Measurements from ENCODE around the gene SLC13A4. TPM values are rescaled to one million over a fixed set of nuclear protein-coding genes. Genes with fewer than 3 reads are reported as not detected.
A peak's percentile ranks its signal among the peaks of the same experiment; 100 is the strongest.

The SLC13A4 gene
- total RNA-seq, 1 donor from 2014 or later: 0.07 TPM

DNA sequence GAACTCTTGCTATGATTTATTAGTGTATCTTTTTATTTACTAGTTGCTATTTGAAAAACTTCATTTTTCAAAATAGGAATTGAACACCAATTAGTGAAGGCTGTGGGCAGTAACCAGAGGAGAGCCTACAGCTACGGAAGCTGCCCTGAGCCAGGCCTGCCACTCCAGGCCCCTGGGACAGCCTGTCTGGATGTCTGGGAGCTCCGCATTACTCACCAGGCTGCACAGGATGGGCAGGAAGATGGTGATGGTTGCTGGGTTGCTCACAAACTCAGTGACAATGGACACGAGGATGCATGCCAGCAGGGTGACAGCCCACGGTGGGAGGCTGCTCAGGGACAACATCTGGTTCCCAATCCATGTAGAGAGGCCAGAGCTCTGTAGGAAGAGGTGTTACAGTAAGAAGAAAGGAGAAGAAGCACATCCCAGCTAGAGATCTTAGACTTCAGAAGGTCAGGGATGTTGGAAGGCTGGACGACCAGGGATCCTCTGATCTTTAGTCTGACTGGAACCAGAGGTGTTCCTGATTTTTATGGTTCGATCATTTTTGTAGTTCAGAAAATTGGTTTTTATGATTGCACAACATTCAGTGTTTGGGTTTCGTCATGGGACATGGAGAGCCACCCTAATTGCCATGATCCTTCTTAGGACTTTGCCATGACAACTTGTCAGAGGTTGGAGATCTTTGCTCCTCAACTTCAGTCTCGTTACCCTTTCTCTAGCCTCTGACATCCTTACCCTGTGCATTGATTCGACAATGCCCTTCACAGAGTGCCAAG is 42.5 kb downstream of the SLC13A4 start:
- Mint-ChIP-seq H3K9me3 (ENCODE audit: unreplicated experiment) (no peaks in the 10 kb centered on the region), H3K4me3 (ENCODE audit: unreplicated experiment) (no peak overlapping the region), H3K4me1 (ENCODE audit: low read depth, unreplicated experiment) (peaks cover 32% of the 10 kb centered on the region), H3K36me3 (ENCODE audit: low read depth, unreplicated experiment) (peaks cover 15% of the 10 kb centered on the region), H3K27ac (ENCODE audit: unreplicated experiment) (peak overlapping the region; percentile 94), H3K27me3 (ENCODE audit: low read depth, unreplicated experiment) (no peaks in the 10 kb centered on the region)
- Histone ChIP-seq H3K36me3 (ENCODE audit: insufficient read depth, low read length) (no peaks in the 10 kb centered on the region), H3K9ac (ENCODE audit: low read length) (no peak overlapping the region), H3K79me2 (ENCODE audit: insufficient read depth, low read length) (no peaks in the 10 kb centered on the region), H2AFZ (ENCODE audit: low read depth, low read length) (no peak overlapping the region), H4K20me1 (ENCODE audit: insufficient read depth, low read length) (no peaks in the 10 kb centered on the region), H3K4me3 (ENCODE audit: insufficient read depth, low read depth, low read length) (no peak overlapping the region), H3K4me1 (ENCODE audit: insufficient read depth, low read length) (peaks cover 26% of the 10 kb centered on the region), H3K9me3 (ENCODE audit: insufficient read depth, low read depth, low read length) (no peaks in the 10 kb centered on the region), H3K4me2 (ENCODE audit: low read length) (peak overlapping the region; percentile 16), H3K27ac (ENCODE audit: low read depth, low read length) (no peak overlapping the region), H3K27me3 (ENCODE audit: insufficient read depth, low read length) (no peaks in the 10 kb centered on the region)
- TF ChIP-seq, protein P1, sequence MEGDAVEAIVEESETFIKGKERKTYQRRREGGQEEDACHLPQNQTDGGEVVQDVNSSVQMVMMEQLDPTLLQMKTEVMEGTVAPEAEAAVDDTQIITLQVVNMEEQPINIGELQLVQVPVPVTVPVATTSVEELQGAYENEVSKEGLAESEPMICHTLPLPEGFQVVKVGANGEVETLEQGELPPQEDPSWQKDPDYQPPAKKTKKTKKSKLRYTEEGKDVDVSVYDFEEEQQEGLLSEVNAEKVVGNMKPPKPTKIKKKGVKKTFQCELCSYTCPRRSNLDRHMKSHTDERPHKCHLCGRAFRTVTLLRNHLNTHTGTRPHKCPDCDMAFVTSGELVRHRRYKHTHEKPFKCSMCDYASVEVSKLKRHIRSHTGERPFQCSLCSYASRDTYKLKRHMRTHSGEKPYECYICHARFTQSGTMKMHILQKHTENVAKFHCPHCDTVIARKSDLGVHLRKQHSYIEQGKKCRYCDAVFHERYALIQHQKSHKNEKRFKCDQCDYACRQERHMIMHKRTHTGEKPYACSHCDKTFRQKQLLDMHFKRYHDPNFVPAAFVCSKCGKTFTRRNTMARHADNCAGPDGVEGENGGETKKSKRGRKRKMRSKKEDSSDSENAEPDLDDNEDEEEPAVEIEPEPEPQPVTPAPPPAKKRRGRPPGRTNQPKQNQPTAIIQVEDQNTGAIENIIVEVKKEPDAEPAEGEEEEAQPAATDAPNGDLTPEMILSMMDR (IDR thresholded peaks at IDR 0.05; ENCODE audit: insufficient read depth, low read depth, low read length): no peak
- TF ChIP-seq EZH2 (IDR thresholded peaks at IDR 0.05; ENCODE audit: insufficient read depth, low read length): no peak
- DNase-seq (ENCODE audit: low read depth): peak; percentile 31
- no peak for FAIRE-seq

DNA sequence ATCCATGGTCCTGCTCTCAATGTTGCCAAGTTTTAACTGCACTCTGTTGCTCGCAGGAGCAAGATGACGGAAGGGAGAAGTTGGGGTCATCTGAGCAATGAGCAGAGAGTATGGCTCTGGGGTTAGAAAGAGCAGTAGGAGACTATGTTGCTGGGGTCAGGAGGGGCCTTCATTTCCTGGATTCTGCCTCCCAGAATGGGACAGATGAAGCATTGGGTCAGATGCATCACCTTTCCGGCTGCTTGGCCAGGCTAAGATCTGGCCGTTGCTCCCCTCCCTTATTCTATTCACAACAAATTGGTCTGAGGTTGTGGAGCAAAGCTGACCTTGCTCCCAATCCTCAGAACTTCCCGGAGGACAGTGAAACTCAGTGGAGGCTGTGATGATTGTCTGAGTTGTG is 43.3 kb downstream of the SLC13A4 start:
- peaks cover 24% of the 10 kb centered on the region for H3K4me1 ChIP-seq (ENCODE audit: insufficient read depth, low read length)
- Mint-ChIP-seq H3K4me3 (ENCODE audit: unreplicated experiment) (no peak overlapping the region), H3K9me3 (ENCODE audit: unreplicated experiment) (no peaks in the 10 kb centered on the region), H3K27ac (ENCODE audit: unreplicated experiment) (peak overlapping the region; percentile 88), H3K4me1 (ENCODE audit: low read depth, unreplicated experiment) (peaks cover 30% of the 10 kb centered on the region), H3K36me3 (ENCODE audit: low read depth, unreplicated experiment) (peaks cover 12% of the 10 kb centered on the region), H3K27me3 (ENCODE audit: low read depth, unreplicated experiment) (no peaks in the 10 kb centered on the region)
- H3K36me3 ChIP-seq (ENCODE audit: insufficient read depth, low read length): no peaks in the 10 kb centered on the region
- H3K79me2 ChIP-seq (ENCODE audit: insufficient read depth, low read length): no peaks in the 10 kb centered on the region
- no peak overlapping the region for H2AFZ ChIP-seq (ENCODE audit: low read depth, low read length)
- no peak overlapping the region for H3K9ac ChIP-seq (ENCODE audit: low read length)
- DNase-seq (ENCODE audit: low read depth) (no peak), FAIRE-seq (no peak)
- no peak overlapping the region for H3K4me3 ChIP-seq (ENCODE audit: insufficient read depth, low read depth, low read length)
- no peaks in the 10 kb centered on the region for H3K9me3 ChIP-seq (ENCODE audit: insufficient read depth, low read depth, low read length)
- H3K4me2 ChIP-seq (ENCODE audit: low read length): peak overlapping the region; percentile 19
- TF ChIP-seq, protein P1 (IDR thresholded peaks at IDR 0.05; ENCODE audit: insufficient read depth, low read depth, low read length): no peak
- TF ChIP-seq EZH2 (IDR thresholded peaks at IDR 0.05; ENCODE audit: insufficient read depth, low read length): no peak
- no peaks in the 10 kb centered on the region for H3K27me3 ChIP-seq (ENCODE audit: insufficient read depth, low read length)
- H4K20me1 ChIP-seq (ENCODE audit: insufficient read depth, low read length): peaks cover 2% of the 10 kb centered on the region
- no peak overlapping the region for H3K27ac ChIP-seq (ENCODE audit: low read depth, low read length)

GRCh38 chr7:135684136-135684535 is 43.9 kb downstream of the SLC13A4 start:
- Histone ChIP-seq H4K20me1 (ENCODE audit: insufficient read depth, low read length) (peaks cover 5% of the 10 kb centered on the region), H3K9me3 (ENCODE audit: insufficient read depth, low read depth, low read length) (no peaks in the 10 kb centered on the region), H3K9ac (ENCODE audit: low read length) (no peak overlapping the region), H3K4me1 (ENCODE audit: insufficient read depth, low read length) (peaks cover 30% of the 10 kb centered on the region), H3K4me3 (ENCODE audit: insufficient read depth, low read depth, low read length) (no peak overlapping the region), H2AFZ (ENCODE audit: low read depth, low read length) (no peak overlapping the region), H3K4me2 (ENCODE audit: low read length) (peak overlapping the region; percentile 16), H3K27me3 (ENCODE audit: insufficient read depth, low read length) (no peaks in the 10 kb centered on the region), H3K27ac (ENCODE audit: low read depth, low read length) (no peak overlapping the region), H3K79me2 (ENCODE audit: insufficient read depth, low read length) (no peaks in the 10 kb centered on the region), H3K36me3 (ENCODE audit: insufficient read depth, low read length) (no peaks in the 10 kb centered on the region)
- DNase-seq (ENCODE audit: low read depth) (peak; percentile 49), FAIRE-seq (peak; percentile 43)
- TF ChIP-seq EZH2 (IDR thresholded peaks at IDR 0.05; ENCODE audit: insufficient read depth, low read length): no peak
- TF ChIP-seq, protein P1 (IDR thresholded peaks at IDR 0.05; ENCODE audit: insufficient read depth, low read depth, low read length): no peak
- Mint-ChIP-seq H3K27ac (ENCODE audit: unreplicated experiment) (peak overlapping the region; percentile 88), H3K9me3 (ENCODE audit: unreplicated experiment) (no peaks in the 10 kb centered on the region), H3K4me3 (ENCODE audit: unreplicated experiment) (peak overlapping the region; percentile 34), H3K36me3 (ENCODE audit: low read depth, unreplicated experiment) (peaks cover 8% of the 10 kb centered on the region), H3K27me3 (ENCODE audit: low read depth, unreplicated experiment) (no peaks in the 10 kb centered on the region), H3K4me1 (ENCODE audit: low read depth, unreplicated experiment) (peaks cover 36% of the 10 kb centered on the region)

All from astrocyte (in vitro differentiated cells and primary cell).